Measurements from ENCODE around the gene P2RY6.
A peak's percentile ranks its signal among the peaks of the same experiment; 100 is the strongest.

Gene P2RY6

GRCh38 chr11:73295241-73295995, 23.3 kb downstream of the P2RY6 start:
- no peak overlapping the region for H3K27ac ChIP-seq (ENCODE audit: poor library complexity, severe bottlenecking)
- ATAC-seq (ENCODE audit: low read depth) (peak; percentile 40), DNase-seq (ENCODE audit: low spot score) (no peak)
- peak; percentile 77 for TF ChIP-seq CTCF (IDR thresholded peaks at IDR 0.05; ENCODE audit: poor library complexity, severe bottlenecking)
- H3K27me3 ChIP-seq (ENCODE audit: insufficient read depth, poor library complexity, severe bottlenecking), result no peaks in the 10 kb centered on the region
- H3K36me3 ChIP-seq (ENCODE audit: low read depth), result no peaks in the 10 kb centered on the region
- H3K9me3 ChIP-seq (ENCODE audit: severe bottlenecking), result no peaks in the 10 kb centered on the region
- H3K4me1 ChIP-seq (ENCODE audit: insufficient read depth, poor library complexity, severe bottlenecking), result no peaks in the 10 kb centered on the region
- H3K4me3 ChIP-seq (ENCODE audit: severe bottlenecking), result no peak overlapping the region

- no peaks in the 10 kb centered on the region for H3K4me1 ChIP-seq (ENCODE audit: insufficient read depth, poor library complexity, severe bottlenecking)
- H3K36me3 ChIP-seq (ENCODE audit: low read depth), result no peaks in the 10 kb centered on the region
- DNase-seq (ENCODE audit: low spot score) (no peak), ATAC-seq (ENCODE audit: low read depth) (no peak)
- no peaks in the 10 kb centered on the region for H3K9me3 ChIP-seq (ENCODE audit: severe bottlenecking)
- H3K27me3 ChIP-seq (ENCODE audit: insufficient read depth, poor library complexity, severe bottlenecking), result no peaks in the 10 kb centered on the region
- no peak overlapping the region for H3K4me3 ChIP-seq (ENCODE audit: severe bottlenecking)
- no peak overlapping the region for H3K27ac ChIP-seq (ENCODE audit: poor library complexity, severe bottlenecking)
- no peak for TF ChIP-seq CTCF (IDR thresholded peaks at IDR 0.05; ENCODE audit: poor library complexity, severe bottlenecking)
Measured at GRCh38 chr11:73295996-73296318, 23.8 kb downstream of the P2RY6 start.

GRCh38 chr11:73296501-73297230, 24.5 kb downstream of the P2RY6 start:
- ATAC-seq (ENCODE audit: low read depth) (no peak), DNase-seq (ENCODE audit: low spot score) (no peak)
- no peak for TF ChIP-seq CTCF (IDR thresholded peaks at IDR 0.05; ENCODE audit: poor library complexity, severe bottlenecking)
- no peaks in the 10 kb centered on the region for H3K36me3 ChIP-seq (ENCODE audit: low read depth)
- H3K4me1 ChIP-seq (ENCODE audit: insufficient read depth, poor library complexity, severe bottlenecking), result no peaks in the 10 kb centered on the region
- H3K27ac ChIP-seq (ENCODE audit: poor library complexity, severe bottlenecking), result no peak overlapping the region
- H3K9me3 ChIP-seq (ENCODE audit: severe bottlenecking), result no peaks in the 10 kb centered on the region
- H3K27me3 ChIP-seq (ENCODE audit: insufficient read depth, poor library complexity, severe bottlenecking), result no peaks in the 10 kb centered on the region
- no peak overlapping the region for H3K4me3 ChIP-seq (ENCODE audit: severe bottlenecking)

GRCh38 chr11:73297231-73297590, 25.1 kb downstream of the P2RY6 start:
- Histone ChIP-seq H3K36me3 (ENCODE audit: low read depth) (no peaks in the 10 kb centered on the region), H3K27ac (ENCODE audit: poor library complexity, severe bottlenecking) (no peak overlapping the region), H3K4me3 (ENCODE audit: severe bottlenecking) (no peak overlapping the region), H3K4me1 (ENCODE audit: insufficient read depth, poor library complexity, severe bottlenecking) (no peaks in the 10 kb centered on the region), H3K9me3 (ENCODE audit: severe bottlenecking) (no peaks in the 10 kb centered on the region), H3K27me3 (ENCODE audit: insufficient read depth, poor library complexity, severe bottlenecking) (no peaks in the 10 kb centered on the region)
- TF ChIP-seq CTCF (IDR thresholded peaks at IDR 0.05; ENCODE audit: poor library complexity, severe bottlenecking), result no peak
- ATAC-seq (ENCODE audit: low read depth) (no peak), DNase-seq (ENCODE audit: low spot score) (no peak)

- H3K36me3 ChIP-seq (ENCODE audit: low read depth), result no peaks in the 10 kb centered on the region
- H3K4me1 ChIP-seq (ENCODE audit: insufficient read depth, poor library complexity, severe bottlenecking), result no peaks in the 10 kb centered on the region
Measured at GRCh38 chr11:73297702-73298101, 25.6 kb downstream of the P2RY6 start.

More at GRCh38 chr11:73297702-73298101, 25.6 kb downstream of the P2RY6 start:
- TF ChIP-seq CTCF (IDR thresholded peaks at IDR 0.05; ENCODE audit: poor library complexity, severe bottlenecking), result no peak
- Histone ChIP-seq H3K9me3 (ENCODE audit: severe bottlenecking) (no peaks in the 10 kb centered on the region), H3K4me3 (ENCODE audit: severe bottlenecking) (no peak overlapping the region), H3K27ac (ENCODE audit: poor library complexity, severe bottlenecking) (no peak overlapping the region), H3K27me3 (ENCODE audit: insufficient read depth, poor library complexity, severe bottlenecking) (no peaks in the 10 kb centered on the region)
- no peak for DNase-seq (ENCODE audit: low spot score)
- ATAC-seq (ENCODE audit: low read depth), result no peak

Data from RWPE2 (cell line).